ENCODE measurements around the gene OR6A2.
A peak's percentile ranks its signal among the peaks of the same experiment; 100 is the strongest.

OR6A2 gene

GRCh38 chr11:6755953-6756347 is 43.5 kb downstream of the OR6A2 start:
- DNase-seq = no peak

DNA sequence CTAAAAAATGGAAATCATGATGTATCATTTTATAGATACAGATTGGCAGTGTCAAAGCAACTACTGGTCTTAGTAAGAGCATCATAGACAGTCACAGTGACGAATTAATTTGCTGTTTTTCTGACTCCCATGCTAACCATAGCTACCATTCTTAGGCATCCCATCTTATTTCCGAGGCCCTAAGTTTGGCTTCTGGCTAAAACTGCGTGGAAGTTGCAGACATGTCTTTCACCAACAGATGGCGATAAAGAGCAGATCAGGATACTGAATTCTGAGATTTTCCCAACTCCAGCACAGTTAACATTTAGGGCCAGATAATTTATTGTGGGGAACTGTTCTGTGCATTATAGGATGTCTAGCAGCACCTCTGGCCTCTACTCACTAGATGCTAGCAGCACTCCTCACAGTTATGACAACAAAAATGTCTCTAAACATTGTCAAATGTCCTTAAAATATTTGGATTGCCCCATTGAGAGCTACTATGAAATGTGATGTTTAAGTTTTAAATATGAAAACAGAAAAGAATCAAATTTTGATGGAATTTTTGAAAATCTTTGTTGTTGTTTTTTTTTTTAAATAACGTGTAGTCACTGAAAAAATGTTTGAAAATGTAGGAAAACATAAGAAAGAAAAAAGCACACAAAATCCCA is 44.1 kb downstream of the OR6A2 start:
- peak; percentile 20 to 61 for DNase-seq

DNA sequence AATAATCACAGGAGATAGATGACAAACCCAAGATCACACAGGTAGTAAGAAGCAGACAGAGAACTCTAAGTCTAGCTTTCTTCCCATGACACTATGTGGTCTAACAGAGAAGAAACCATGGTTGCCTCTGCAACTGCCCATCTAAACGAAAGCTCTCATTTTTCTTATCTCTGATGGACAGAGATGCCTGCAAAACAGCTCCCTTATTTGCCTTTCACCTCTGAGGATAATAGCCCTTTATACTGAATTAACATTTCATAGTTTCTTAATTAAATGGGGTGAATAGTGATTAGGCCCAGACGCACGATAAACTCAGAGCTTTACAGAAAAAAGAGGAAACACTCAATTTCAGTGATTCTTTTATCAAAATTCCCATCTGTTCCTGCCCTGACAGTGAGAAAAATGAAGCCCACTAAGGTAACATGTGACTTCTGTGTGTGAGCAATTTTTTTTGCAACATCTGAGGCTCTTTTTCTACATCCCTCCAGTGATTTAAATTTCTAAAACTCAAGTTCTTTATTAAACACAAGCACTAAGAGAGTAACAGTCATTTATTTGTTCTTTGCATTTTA is 52.3 kb downstream of the OR6A2 start:
- DNase-seq = no peak

DNA sequence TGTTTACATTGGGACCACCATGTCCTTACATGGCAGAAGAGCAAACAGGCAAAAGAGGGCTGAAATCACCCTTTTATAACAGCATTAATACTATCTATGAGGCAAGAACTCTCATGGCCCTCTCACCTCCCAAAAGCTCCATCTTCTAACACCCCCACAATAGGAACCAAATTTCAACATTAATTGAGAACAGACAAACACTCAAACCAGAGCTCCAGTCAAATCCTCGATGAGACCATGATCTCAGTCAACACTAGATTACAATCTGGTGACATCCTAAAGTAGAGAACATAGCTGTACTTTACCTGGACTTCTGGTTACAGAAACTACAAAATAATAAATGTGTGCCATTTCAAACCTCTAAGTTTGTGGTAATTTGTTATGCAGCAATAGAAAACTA is 52.9 kb downstream of the OR6A2 start:
- no peak for DNase-seq

- peak; percentile 36 to 61 for DNase-seq
Observed at GRCh38 chr11:6746086-6746618, 53.3 kb downstream of the OR6A2 start.

DNA sequence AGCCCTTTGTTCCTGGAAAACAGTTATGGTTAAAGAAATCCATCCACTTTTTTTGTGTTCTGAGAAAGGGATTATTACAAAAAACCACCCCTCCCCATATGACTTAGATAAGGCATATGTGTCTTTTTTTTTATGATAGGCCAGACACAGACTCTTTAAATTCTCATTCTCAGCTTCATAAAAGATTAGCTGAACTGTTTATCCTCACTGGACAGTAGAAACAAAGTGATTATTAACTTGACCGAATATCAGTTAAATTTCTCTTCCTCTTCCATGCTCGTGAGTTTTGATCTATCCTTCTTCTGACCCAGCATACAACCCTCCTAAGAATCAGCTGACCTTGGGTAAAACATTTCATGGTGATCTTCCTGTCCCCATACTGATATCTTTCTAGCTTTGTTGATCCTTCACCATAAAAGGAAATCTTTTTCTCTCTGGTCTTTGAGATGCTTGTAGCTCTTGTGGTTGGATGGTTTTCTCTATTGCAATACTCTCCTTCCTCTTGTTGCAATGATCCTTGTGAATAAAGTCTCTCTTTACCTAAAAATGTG is 53.9 kb downstream of the OR6A2 start:
- DNase-seq = peak in 1 of 2 donors; percentile 37

- no peak for DNase-seq
Observed at GRCh38 chr11:6745018-6745417, 54.5 kb downstream of the OR6A2 start.

DNA sequence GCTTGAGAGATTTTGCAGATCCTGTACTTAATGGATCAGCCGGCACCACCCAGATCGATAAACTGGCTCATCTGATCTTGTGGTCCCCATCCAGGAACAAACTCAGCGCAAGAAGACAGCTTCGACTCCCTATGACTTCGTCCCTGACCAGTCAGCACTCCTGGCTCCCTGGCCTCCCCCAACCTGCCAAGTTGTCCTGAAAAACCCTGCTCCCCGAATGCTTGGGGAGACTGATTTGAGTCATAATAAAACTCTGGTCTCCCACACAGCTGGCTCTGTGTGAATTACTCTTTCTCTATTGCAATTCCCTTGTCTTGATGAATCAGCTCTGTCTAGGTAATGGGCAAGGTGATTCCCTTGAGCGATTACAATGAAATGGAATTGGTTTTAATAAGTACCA is 57.2 kb downstream of the OR6A2 start:
- no peak for DNase-seq

Data from CD4-positive, alpha-beta T cell treated with Interleukin-1 beta for 1 hour (primary cell).